B cell (primary cell): ENCODE data around the gene RPS14. TPM values are rescaled to one million over a fixed set of nuclear protein-coding genes. Genes with fewer than 3 reads are reported as not detected.
"Not testable (repeated sequence)": the region's sequence is repeated elsewhere in the genome, so short reads cannot be mapped to it uniquely, and the experiment has no call there.

ENCODE experiments used
- ATAC-seq: fragments of 200-7000 bp; cut with Tn5 transposase; one replicate; pipeline ENCODE4 v1.10.0; 2021; ENCODE audit warnings: low read depth, mild to moderate bottlenecking, moderate number of reproducible peaks, moderate library complexity
- CTCF ChIA-PET: fragments of 350-600 bp; sonication (Branson Sonifier 250); formaldehyde crosslinking; loops from one replicate; lab custom pipeline; 2021; ENCODE audit warnings: antibody characterized with exemption, inconsistent platforms; lab: Charles Lee
- POLR2A ChIA-PET: fragments of 350-600 bp; sonication (Branson Sonifier 250); formaldehyde crosslinking; loops from one replicate; lab custom pipeline; 2021; ENCODE audit warnings: antibody characterized with exemption; lab: Charles Lee
- DNase-seq: peaks from one replicate; pipeline ENCODE4 v3.0.0; 2013
- H2AFZ ChIP-seq: 2 replicates; pipeline ENCODE4 v1.6.1; 2012; ENCODE audit warnings: mild to moderate bottlenecking, low read depth, low read length; ENCODE audit not compliant: insufficient read depth, poor library complexity, severe bottlenecking
- H3K27ac ChIP-seq, 2 donors: 1 replicate in 1 of 2; 2 replicates in 1 of 2; pipeline ENCODE4 v1.5.1; 2012 to 2013; ENCODE audit warnings: low read length in 2 of 2, mild to moderate bottlenecking in 2 of 2, moderate library complexity in 1 of 2
- H3K27me3 ChIP-seq, 4 experiments: fragments of 200-600 bp in 1 of 4; sonication (generic) in 1 of 4; replicated peaks in 1 of 4; 1 replicate in 2 of 4; 2 replicates in 2 of 4; pipeline versions ENCODE4 v1.6.1 to v1.7.0; 2013 to 2016; ENCODE audit warnings: low read length in 3 of 4, mild to moderate bottlenecking in 2 of 4, mixed read lengths in 1 of 4, moderate library complexity in 1 of 4; ENCODE audit not compliant: insufficient read depth in 4 of 4, control insufficient read depth in 3 of 4; ENCODE audit errors: control extremely low read depth in 1 of 4
- H3K36me3 ChIP-seq, 2 experiments: replicated peaks in 1 of 2; 1 replicate in 1 of 2; 2 replicates in 1 of 2; pipeline versions ENCODE4 v1.6.1 to v1.7.1; 2013; ENCODE audit warnings: low read length in 1 of 2; ENCODE audit not compliant: insufficient read depth in 2 of 2, control insufficient read depth in 1 of 2; ENCODE audit errors: control extremely low read depth in 1 of 2, extremely low read depth in 1 of 2
- H3K4me1 ChIP-seq, 2 donors: fragments of 200-600 bp in 1 of 2; sonication (generic) in 1 of 2; 1 replicate in 1 of 2; 2 replicates in 1 of 2; pipeline versions ENCODE4 v1.5.1 to v1.6.1; 2013 to 2017; ENCODE audit warnings: low read length in 2 of 2; ENCODE audit not compliant: control insufficient read depth in 2 of 2, insufficient read depth in 2 of 2
- H3K4me2 ChIP-seq: replicated peaks from 2 replicates; pipeline ENCODE3; 2012; ENCODE audit warnings: mild to moderate bottlenecking, low read depth, low read length; ENCODE audit not compliant: poor library complexity, severe bottlenecking
- H3K4me3 ChIP-seq, 5 experiments: fragments of 200-600 bp in 1 of 5; sonication (generic) in 1 of 5; 1 replicate in 3 of 5; 2 replicates in 2 of 5; pipeline versions ENCODE4 v1.5.1 to v1.7.0; 2011 to 2016; ENCODE audit warnings: low read length in 4 of 5, mild to moderate bottlenecking in 4 of 5, low read depth in 2 of 5, control low read depth in 1 of 5, moderate library complexity in 1 of 5; ENCODE audit not compliant: insufficient read depth in 1 of 5; ENCODE audit errors: control extremely low read depth in 1 of 5, extremely low read depth in 1 of 5
- H3K79me2 ChIP-seq: fragments of 200-600 bp; sonication (generic); one replicate; pipeline ENCODE4 v1.6.0; 2016; ENCODE audit warnings: low read length; ENCODE audit not compliant: control insufficient read depth, insufficient read depth
- H3K9ac ChIP-seq: fragments of 200-600 bp; sonication (generic); 2 replicates; pipeline ENCODE4 v1.6.1; 2017; ENCODE audit warnings: mild to moderate bottlenecking, low read length, moderate library complexity
- H3K9me3 ChIP-seq, 3 donors: one replicate each; pipeline versions ENCODE4 v1.6.1 to v1.7.1; 2013; ENCODE audit warnings: low read length in 2 of 3; ENCODE audit not compliant: control insufficient read depth in 2 of 3, insufficient read depth in 1 of 3; ENCODE audit errors: control extremely low read depth in 1 of 3
- H4K20me1 ChIP-seq: 2 replicates; pipeline ENCODE4 v1.6.0; 2012; ENCODE audit warnings: mild to moderate bottlenecking, low read length; ENCODE audit not compliant: insufficient read depth, control insufficient read depth, poor library complexity, severe bottlenecking
- H3K27ac Mint-ChIP-seq: one replicate; pipeline ENCODE4 v1.8.0; 2021; ENCODE audit warnings: mixed read lengths
- H3K27me3 Mint-ChIP-seq: one replicate; pipeline ENCODE4 v1.8.0; 2021; ENCODE audit warnings: mixed read lengths
- H3K4me1 Mint-ChIP-seq: one replicate; pipeline ENCODE4 v1.8.0; 2021; ENCODE audit warnings: mixed read lengths
- H3K4me3 Mint-ChIP-seq: one replicate; pipeline ENCODE4 v1.8.0; 2021; ENCODE audit warnings: mixed read lengths
- H3K9me3 Mint-ChIP-seq: one replicate; pipeline ENCODE4 v1.8.0; 2022; ENCODE audit warnings: mixed read lengths; ENCODE audit not compliant: insufficient read depth
- CTCF ChIP-seq: fragments of 200-600 bp; IDR thresholded peaks from one replicate; pipeline ENCODE4 v1.8.0; 2022; ENCODE audit warnings: antibody characterized with exemption, mild to moderate bottlenecking
- EZH2 ChIP-seq: IDR thresholded peaks from 2 replicates; pipeline ENCODE4 v1.6.1; 2012; ENCODE audit warnings: borderline replicate concordance, low read depth, mild to moderate bottlenecking, moderate library complexity, low read length; ENCODE audit not compliant: insufficient read depth, poor library complexity, severe bottlenecking
- WGBS: methylation state at CpG from one replicate; pipeline ENCODE4 v1.1.5; 2013; ENCODE audit warnings: missing lambda C conversion rate; ENCODE audit not compliant: insufficient coverage; 5-methylcytosine and 5-hydroxymethylcytosine counted together
- intact Hi-C: fragments of 100-400 bp; cut with micrococcal nuclease; formaldehyde crosslinking; loops from one replicate; pipeline ENCODE4 v1.10.0; 2022
- polyA plus RNA-seq: library from polyadenylated mRNA; depleted of rRNA; stranded (reverse); fragments of >200 nt; gene quantifications from 2 replicates; pipeline ENCODE4 v1.2.3, GENCODE V29; 2012
- total RNA-seq, 2 donors: library from RNA; stranded (reverse); fragments of 120-200 nt in 1 of 2; gene quantifications; 1 replicate in 1 of 2; 2 replicates in 1 of 2; pipeline versions ENCODE4 v1.2.3 to v1.2.4, GENCODE V29; 2013 to 2022

The RPS14 gene
- total and polyA plus RNA-seq, 2 donors (not counting 1 experiment from before 2014, with no cell fraction given), result 3,740 to 6,881 TPM

- Histone ChIP-seq H2AFZ (no peak overlapping the region), H3K36me3 (no peaks in the 10 kb centered on the region), H4K20me1 (no peaks in the 10 kb centered on the region), H3K4me3 (no peak overlapping the region), H3K4me1 (peaks cover 0 to 18% of the 10 kb centered on the region in 2 donors), H3K79me2 (no peaks in the 10 kb centered on the region), H3K27me3 (no peaks in the 10 kb centered on the region), H3K4me2 (no peak overlapping the region), H3K27ac (no peak overlapping the region), H3K9me3 (no peaks in the 10 kb centered on the region), H3K9ac (no peak overlapping the region)
- no peak overlapping the region for H3K4me3 Mint-ChIP-seq
- H3K27me3 Mint-ChIP-seq, result no peaks in the 10 kb centered on the region
- intact Hi-C loops, result loop anchor here (10.0 kb wide), 1 partner anchor 743 kb away; the partner anchor contains the start of gene CCDC69
- H3K27ac Mint-ChIP-seq, result no peak overlapping the region
- ChIA-PET CTCF (interaction anchor here (2.5 kb wide), 1 partner anchor 20 kb away, joined by 9 read pairs; no protein-coding TSS in a partner anchor), POLR2A (no interaction called here)
- 93% methylated on average over 6 of the region's 6 CpGs for WGBS
- TF ChIP-seq CTCF, result no peak
- no peak for TF ChIP-seq EZH2
- peaks cover 9% of the 10 kb centered on the region for H3K4me1 Mint-ChIP-seq
- ATAC-seq, result no peak
- H3K9me3 Mint-ChIP-seq, result no peaks in the 10 kb centered on the region
- DNase-seq, result no peak
These were observed 32.1 kb upstream of the RPS14 start for GRCh38 chr5:150481708-150481965.

- Histone ChIP-seq H3K9ac (no peak overlapping the region), H2AFZ (no peak overlapping the region), H3K36me3 (no peaks in the 10 kb centered on the region), H3K9me3 (no peaks in the 10 kb centered on the region), H3K4me2 (no peak overlapping the region), H3K79me2 (no peaks in the 10 kb centered on the region), H3K4me1 (peaks cover 0 to 10% of the 10 kb centered on the region in 2 donors), H4K20me1 (no peaks in the 10 kb centered on the region), H3K27me3 (no peaks in the 10 kb centered on the region), H3K27ac (no peak overlapping the region), H3K4me3 (no peak overlapping the region)
- WGBS, result 78% methylated on average over 2 of the region's 2 CpGs
- DNase-seq (no peak), ATAC-seq (no peak)
- Mint-ChIP-seq H3K4me3 (no peak overlapping the region), H3K27me3 (no peaks in the 10 kb centered on the region), H3K27ac (no peak overlapping the region), H3K4me1 (peaks cover 11% of the 10 kb centered on the region), H3K9me3 (no peaks in the 10 kb centered on the region)
- CTCF ChIA-PET, result interaction anchor here (0.7 kb wide), 1 partner anchor 77 kb away, joined by 3 read pairs; no protein-coding TSS in a partner anchor
- intact Hi-C loops, result no loop called here
- no peak for TF ChIP-seq CTCF
- no peak for TF ChIP-seq EZH2
- POLR2A ChIA-PET, result interaction anchor here (0.7 to 0.9 kb wide), 2 partner anchors 8 to 10 kb away, joined by 6 to 12 read pairs; no protein-coding TSS in a partner anchor
These were observed 29.9 kb upstream of the RPS14 start for GRCh38 chr5:150479416-150479815.

GRCh38 chr5:150476568-150476967 is 27.0 kb upstream of the RPS14 start:
- H4K20me1 ChIP-seq, H3K4me3 Mint-ChIP-seq, POLR2A ChIA-PET, H3K79me2 ChIP-seq, H3K27me3 ChIP-seq, H3K36me3 ChIP-seq, H2AFZ ChIP-seq, H3K27ac ChIP-seq, H3K4me3 ChIP-seq, ATAC-seq, H3K9me3 Mint-ChIP-seq, H3K27me3 Mint-ChIP-seq, H3K9ac ChIP-seq, DNase-seq, H3K9me3 ChIP-seq, H3K4me1 ChIP-seq, CTCF ChIA-PET, H3K27ac Mint-ChIP-seq, intact Hi-C loops, H3K4me2 ChIP-seq: not testable (repeated sequence)
- H3K4me1 Mint-ChIP-seq, result peaks cover 11% of the 10 kb centered on the region
- WGBS, result 80% methylated on average over 1 of the region's 6 CpGs
